Right lobe of liver (tissue), 4 donors: ENCODE data around the gene NRXN2.

ENCODE experiments used
- CTCF ChIP-seq, 4 donors: fragments of 200-600 bp in 3 of 4; fragments of 450-650 bp in 1 of 4; IDR thresholded peaks; one replicate each; pipeline versions ENCODE4 v1.5.1 to v1.8.0; 2016 to 2022; ENCODE audit warnings: antibody characterized with exemption in 4 of 4, mild to moderate bottlenecking in 2 of 4
- POLR2A ChIP-seq: fragments of 450-650 bp; IDR thresholded peaks from one replicate; pipeline ENCODE4 v1.6.1; 2017; ENCODE audit warnings: antibody characterized with exemption, mild to moderate bottlenecking
- donor health status: DM: no; HTN: no; CAD: no.
- donor health status: DM: no; HTN: no; CAD: no.
- donor health status: DM: no; HTN: yes; CAD: no.

DNA sequence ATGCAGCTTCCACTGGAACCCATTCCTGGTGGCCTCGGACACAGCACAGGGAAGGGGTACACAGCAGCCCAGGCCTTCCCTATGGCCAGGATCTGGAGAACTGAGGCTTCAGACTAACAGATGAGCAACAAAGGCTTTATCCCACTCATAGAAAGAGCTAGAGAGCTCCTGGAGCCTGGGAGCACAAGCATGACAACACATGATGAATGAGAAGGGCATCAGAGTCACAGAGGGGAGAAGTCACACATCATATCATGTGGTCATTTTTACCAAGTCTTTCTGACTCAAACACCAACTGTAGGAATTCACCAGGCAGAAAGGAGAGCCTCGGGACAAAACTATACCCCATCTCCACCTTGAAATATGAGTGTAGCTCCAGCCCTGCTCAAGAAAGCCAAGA lies 43.2 kb downstream of the NRXN2 start:
- no peak for TF ChIP-seq CTCF (IDR thresholded peaks at IDR 0.05)
- TF ChIP-seq POLR2A, result no peak
